Measurements from ENCODE around the gene LCLAT1.

The LCLAT1 gene

GRCh38 chr2:30527411-30527810 is 80.4 kb downstream of the LCLAT1 start:
- DNase-seq: no peak

- DNase-seq: no peak
These were observed 80.8 kb downstream of the LCLAT1 start for GRCh38 chr2:30527859-30528258.

GRCh38 chr2:30530346-30530745 is 83.3 kb downstream of the LCLAT1 start:
- DNase-seq: no peak

GRCh38 chr2:30541680-30542079 is 94.6 kb downstream of the LCLAT1 start:
- no peak for DNase-seq

GRCh38 chr2:30545875-30546274 is 98.8 kb downstream of the LCLAT1 start:
- no peak for DNase-seq

GRCh38 chr2:30548386-30548785 is 101.3 kb downstream of the LCLAT1 start:
- DNase-seq: no peak

GRCh38 chr2:30549096-30549495 is 102.0 kb downstream of the LCLAT1 start:
- no peak for DNase-seq

GRCh38 chr2:30559544-30560275 is 112.7 kb downstream of the LCLAT1 start:
- no peak for DNase-seq

GRCh38 chr2:30561349-30561748 is 114.3 kb downstream of the LCLAT1 start:
- DNase-seq: no peak

- DNase-seq: no peak
These were observed 118.9 kb downstream of the LCLAT1 start for GRCh38 chr2:30565851-30566358.

GRCh38 chr2:30566631-30567030 is 119.6 kb downstream of the LCLAT1 start:
- DNase-seq: no peak

- DNase-seq: no peak
These were observed 120.3 kb downstream of the LCLAT1 start for GRCh38 chr2:30567317-30567716.

- no peak for DNase-seq
These were observed 122.9 kb downstream of the LCLAT1 start for GRCh38 chr2:30569946-30570345.

GRCh38 chr2:30577151-30577550 is 130.1 kb downstream of the LCLAT1 start:
- no peak for DNase-seq

- DNase-seq: no peak
These were observed 133.3 kb downstream of the LCLAT1 start for GRCh38 chr2:30580391-30580790.

GRCh38 chr2:30582521-30582920 is 135.5 kb downstream of the LCLAT1 start:
- DNase-seq: no peak

GRCh38 chr2:30583204-30583749 is 136.2 kb downstream of the LCLAT1 start:
- no peak for DNase-seq

GRCh38 chr2:30584116-30584515 is 137.1 kb downstream of the LCLAT1 start:
- DNase-seq: no peak

- DNase-seq: no peak
These were observed 141.9 kb downstream of the LCLAT1 start for GRCh38 chr2:30588994-30589393.

GRCh38 chr2:30590407-30590806 is 143.4 kb downstream of the LCLAT1 start:
- DNase-seq: no peak

GRCh38 chr2:30591186-30591585 is 144.1 kb downstream of the LCLAT1 start:
- DNase-seq: no peak

- no peak for DNase-seq
These were observed 154.3 kb downstream of the LCLAT1 start for GRCh38 chr2:30601375-30601774.

- DNase-seq: no peak
These were observed 158.2 kb downstream of the LCLAT1 start for GRCh38 chr2:30605197-30605596.

GRCh38 chr2:30608643-30609042 is 161.6 kb downstream of the LCLAT1 start:
- no peak for DNase-seq

GRCh38 chr2:30611583-30611982 is 164.5 kb downstream of the LCLAT1 start:
- no peak for DNase-seq

Measured in activated CD4-positive, CD25-positive, alpha-beta regulatory T cell treated with anti-CD3 and anti-CD28 coated beads, Interleukin-2, amount 50 U/mL, for 72 hours (primary cell).